AG09309 (cell line): ENCODE measurements around the gene TJP3.
"Not testable (repeated sequence)": the region's sequence is repeated elsewhere in the genome, so short reads cannot be mapped to it uniquely, and the experiment has no call there.

Experiments used
- DNase-seq: peaks from one replicate; pipeline ENCODE4 v3.0.0-alpha.2; 2010; ENCODE audit warnings: low read depth
- H3K4me3 ChIP-seq: 2 replicates; pipeline ENCODE4 v1.5.1; 2011; ENCODE audit warnings: mild to moderate bottlenecking, low read depth, low read length, moderate library complexity; ENCODE audit not compliant: control insufficient read depth
- TF ChIP-seq, protein P1 (sequence below): IDR thresholded peaks from 2 replicates; pipeline ENCODE4 v1.5.1; 2011; ENCODE audit warnings: mild to moderate bottlenecking, low read depth, low read length, inconsistent platforms; ENCODE audit not compliant: insufficient read depth, control insufficient read depth; ENCODE audit errors: missing control alignments

TJP3 gene

GRCh38 chr19:3762501-3763459 is 54.6 kb downstream of the TJP3 start, which contains the start of gene MRPL54:
Gene MRPL54 (plus strand): TSS chr19:3762682. CDS start chr19:3762701, 19 bp downstream.
- peak within 1 kb of the TSS; percentile 72 for H3K4me3 ChIP-seq
- DNase-seq = peak; percentile 97
- TF ChIP-seq, protein P1, sequence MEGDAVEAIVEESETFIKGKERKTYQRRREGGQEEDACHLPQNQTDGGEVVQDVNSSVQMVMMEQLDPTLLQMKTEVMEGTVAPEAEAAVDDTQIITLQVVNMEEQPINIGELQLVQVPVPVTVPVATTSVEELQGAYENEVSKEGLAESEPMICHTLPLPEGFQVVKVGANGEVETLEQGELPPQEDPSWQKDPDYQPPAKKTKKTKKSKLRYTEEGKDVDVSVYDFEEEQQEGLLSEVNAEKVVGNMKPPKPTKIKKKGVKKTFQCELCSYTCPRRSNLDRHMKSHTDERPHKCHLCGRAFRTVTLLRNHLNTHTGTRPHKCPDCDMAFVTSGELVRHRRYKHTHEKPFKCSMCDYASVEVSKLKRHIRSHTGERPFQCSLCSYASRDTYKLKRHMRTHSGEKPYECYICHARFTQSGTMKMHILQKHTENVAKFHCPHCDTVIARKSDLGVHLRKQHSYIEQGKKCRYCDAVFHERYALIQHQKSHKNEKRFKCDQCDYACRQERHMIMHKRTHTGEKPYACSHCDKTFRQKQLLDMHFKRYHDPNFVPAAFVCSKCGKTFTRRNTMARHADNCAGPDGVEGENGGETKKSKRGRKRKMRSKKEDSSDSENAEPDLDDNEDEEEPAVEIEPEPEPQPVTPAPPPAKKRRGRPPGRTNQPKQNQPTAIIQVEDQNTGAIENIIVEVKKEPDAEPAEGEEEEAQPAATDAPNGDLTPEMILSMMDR = no peak

DNA sequence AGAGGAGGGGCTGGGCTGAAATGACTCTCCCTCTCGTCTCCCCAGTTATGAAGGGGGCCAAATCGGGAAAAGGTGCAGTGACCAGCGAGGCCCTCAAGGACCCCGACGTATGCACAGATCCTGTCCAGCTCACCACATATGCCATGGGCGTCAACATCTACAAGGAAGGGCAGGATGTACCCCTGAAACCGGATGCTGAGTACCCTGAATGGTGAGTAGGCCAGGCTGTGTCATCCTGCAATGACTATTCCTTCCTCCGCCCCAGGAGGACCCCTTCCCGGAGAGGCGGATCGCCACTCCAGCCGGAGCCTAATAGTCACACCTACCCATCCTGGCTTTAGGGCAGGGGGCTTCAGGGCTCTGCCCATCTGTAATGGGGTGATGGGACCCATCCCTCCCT is 56.9 kb downstream of the TJP3 start:
- H3K4me3 ChIP-seq = no peak overlapping the region
- TF ChIP-seq, protein P1 = no peak
- no peak for DNase-seq

- not testable (repeated sequence) for H3K4me3 ChIP-seq, DNase-seq
These were observed 57.6 kb downstream of the TJP3 start for GRCh38 chr19:3765757-3766156.

DNA sequence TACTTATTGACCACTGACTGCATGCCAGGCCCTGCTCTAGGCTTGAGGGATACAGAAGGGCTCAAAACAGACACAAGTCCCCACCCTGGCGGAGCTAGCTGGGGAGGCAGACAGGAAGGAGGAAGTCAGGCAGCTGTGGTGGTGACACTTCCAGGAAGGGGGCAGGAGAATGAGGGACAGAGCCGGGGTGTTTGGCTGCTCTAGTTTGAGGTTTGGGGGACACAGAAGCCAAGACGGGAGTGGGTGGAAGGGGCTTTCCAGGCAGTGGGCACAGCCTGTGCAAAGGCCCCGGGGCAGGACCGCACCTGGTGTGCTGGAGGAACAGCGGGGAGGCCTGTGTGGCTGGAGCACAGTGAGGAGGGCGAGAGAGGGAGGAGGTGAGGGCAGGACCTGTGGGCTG is 58.3 kb downstream of the TJP3 start:
- TF ChIP-seq, protein P1 = no peak
- no peak for DNase-seq
- H3K4me3 ChIP-seq = no peak overlapping the region

- no peak overlapping the region for H3K4me3 ChIP-seq
- DNase-seq = no peak
- TF ChIP-seq, protein P1 = no peak
These were observed 58.9 kb downstream of the TJP3 start for GRCh38 chr19:3767050-3767449.

- DNase-seq = no peak
- TF ChIP-seq, protein P1 = no peak
- no peak overlapping the region for H3K4me3 ChIP-seq
These were observed 60.0 kb downstream of the TJP3 start for GRCh38 chr19:3768015-3768747.

GRCh38 chr19:3768748-3769099 is 60.5 kb downstream of the TJP3 start:
- H3K4me3 ChIP-seq = no peak overlapping the region
- DNase-seq = no peak
- TF ChIP-seq, protein P1 = no peak
